Measurements from ENCODE around the gene BEGAIN. TPM values are rescaled to one million over a fixed set of nuclear protein-coding genes. Genes with fewer than 3 reads are reported as not detected.

The BEGAIN gene
- total RNA-seq, 3 donors from 2014 or later: 0.64 to 4.1 (median 2.0) TPM

DNA sequence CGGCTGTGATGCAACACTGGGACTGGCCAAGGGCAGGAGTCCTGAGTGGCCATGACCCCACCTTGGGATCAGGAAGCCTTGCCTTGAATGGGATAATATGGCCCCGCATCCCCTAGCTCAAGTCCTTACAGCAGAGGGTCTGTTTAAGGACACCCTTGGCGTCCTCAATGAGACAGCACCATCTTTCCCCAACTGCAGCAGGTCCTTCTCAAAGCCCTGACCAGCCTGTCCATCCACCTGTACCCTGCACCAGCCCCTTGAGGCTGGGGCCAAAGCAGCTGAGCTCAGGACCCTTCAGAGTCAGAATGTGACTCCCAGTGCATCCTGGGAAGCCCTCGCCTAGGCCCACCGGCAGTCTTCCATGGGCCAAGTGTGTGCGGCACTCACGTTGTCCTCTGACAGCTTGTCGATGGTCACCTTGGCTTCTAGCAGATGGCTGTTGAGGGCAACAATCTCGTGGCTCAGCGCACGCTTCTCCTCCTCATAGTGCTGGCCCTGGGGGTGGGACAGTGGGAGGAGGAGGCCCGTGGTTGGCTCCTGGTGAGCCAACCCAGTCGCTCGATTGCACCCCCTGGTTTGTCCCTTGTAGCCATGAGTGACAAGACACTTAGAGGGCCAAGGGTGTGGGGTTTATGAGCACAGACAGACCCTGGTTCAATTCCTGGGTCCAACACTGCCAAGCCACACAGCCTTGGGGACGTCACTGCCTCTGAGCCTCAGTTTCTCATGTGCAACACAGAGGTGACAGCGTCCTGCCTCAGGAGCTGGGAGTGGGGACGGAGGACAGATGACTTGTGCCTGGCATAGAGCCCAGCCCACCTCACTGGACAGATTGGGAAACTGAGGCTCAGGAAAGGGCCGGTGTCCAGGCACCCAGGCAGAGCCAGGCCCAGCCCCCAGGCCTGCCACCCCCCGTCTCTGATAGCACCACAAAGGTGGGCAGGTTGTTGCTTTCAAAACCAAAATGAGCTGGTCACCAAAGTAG lies 43.5 kb downstream of the BEGAIN start:
- Histone ChIP-seq H3K4me3 (no peak overlapping the region), H3K27me3 (no peaks in the 10 kb centered on the region), H3K27ac (no peak overlapping the region), H3K36me3 (no peaks in the 10 kb centered on the region), H3K9me3 (no peaks in the 10 kb centered on the region), H3K4me1 (no peaks in the 10 kb centered on the region)
- intact Hi-C loops (cut with DNase I; ENCODE audit: low total_unique reads): no loop called here
- TF ChIP-seq, protein P1, sequence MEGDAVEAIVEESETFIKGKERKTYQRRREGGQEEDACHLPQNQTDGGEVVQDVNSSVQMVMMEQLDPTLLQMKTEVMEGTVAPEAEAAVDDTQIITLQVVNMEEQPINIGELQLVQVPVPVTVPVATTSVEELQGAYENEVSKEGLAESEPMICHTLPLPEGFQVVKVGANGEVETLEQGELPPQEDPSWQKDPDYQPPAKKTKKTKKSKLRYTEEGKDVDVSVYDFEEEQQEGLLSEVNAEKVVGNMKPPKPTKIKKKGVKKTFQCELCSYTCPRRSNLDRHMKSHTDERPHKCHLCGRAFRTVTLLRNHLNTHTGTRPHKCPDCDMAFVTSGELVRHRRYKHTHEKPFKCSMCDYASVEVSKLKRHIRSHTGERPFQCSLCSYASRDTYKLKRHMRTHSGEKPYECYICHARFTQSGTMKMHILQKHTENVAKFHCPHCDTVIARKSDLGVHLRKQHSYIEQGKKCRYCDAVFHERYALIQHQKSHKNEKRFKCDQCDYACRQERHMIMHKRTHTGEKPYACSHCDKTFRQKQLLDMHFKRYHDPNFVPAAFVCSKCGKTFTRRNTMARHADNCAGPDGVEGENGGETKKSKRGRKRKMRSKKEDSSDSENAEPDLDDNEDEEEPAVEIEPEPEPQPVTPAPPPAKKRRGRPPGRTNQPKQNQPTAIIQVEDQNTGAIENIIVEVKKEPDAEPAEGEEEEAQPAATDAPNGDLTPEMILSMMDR (IDR thresholded peaks at IDR 0.05): no peak
- no peak for TF ChIP-seq POLR2A (IDR thresholded peaks at IDR 0.05)
- no peak for TF ChIP-seq POLR2AphosphoS5 (IDR thresholded peaks at IDR 0.05)
- no peak for DNase-seq (ENCODE audit: low spot score in 2 of 2)

DNA sequence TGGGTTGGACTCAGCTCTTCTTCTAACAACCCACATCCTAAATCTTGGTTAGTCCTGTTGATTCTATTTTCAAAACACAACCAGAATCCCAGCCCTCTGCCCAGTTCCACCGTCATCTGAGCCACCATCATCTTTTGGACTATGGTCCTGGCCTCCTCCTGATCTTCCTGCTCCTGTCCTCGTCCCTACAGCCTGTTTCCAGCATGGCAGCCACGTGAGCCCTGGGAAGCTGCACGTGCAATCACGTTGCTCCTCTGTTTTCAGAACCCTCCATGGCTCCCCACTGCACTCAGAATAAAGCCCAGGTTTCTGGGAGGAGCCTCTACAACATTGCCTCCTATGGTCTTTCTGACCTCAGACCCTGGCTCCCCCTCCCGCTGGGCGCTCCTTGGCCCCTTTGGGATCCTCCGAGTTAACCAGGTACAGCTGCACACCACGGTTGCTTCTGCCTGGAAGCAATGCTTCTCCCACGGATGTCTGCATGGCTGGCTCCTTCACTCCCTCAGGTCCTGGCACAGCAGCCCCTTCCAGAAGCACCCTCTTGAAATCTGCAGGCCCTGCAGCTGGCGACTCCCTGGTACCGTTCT lies 44.5 kb downstream of the BEGAIN start:
- no peak for DNase-seq (ENCODE audit: low spot score in 2 of 2)
- Histone ChIP-seq H3K4me3 (no peak overlapping the region), H3K36me3 (no peaks in the 10 kb centered on the region), H3K27ac (no peak overlapping the region), H3K27me3 (no peaks in the 10 kb centered on the region), H3K9me3 (no peaks in the 10 kb centered on the region), H3K4me1 (no peaks in the 10 kb centered on the region)
- TF ChIP-seq, protein P1 (IDR thresholded peaks at IDR 0.05): no peak
- TF ChIP-seq POLR2A (IDR thresholded peaks at IDR 0.05) (no peak), POLR2AphosphoS5 (IDR thresholded peaks at IDR 0.05) (no peak)
- intact Hi-C loops (cut with DNase I; ENCODE audit: low total_unique reads): no loop called here

DNA sequence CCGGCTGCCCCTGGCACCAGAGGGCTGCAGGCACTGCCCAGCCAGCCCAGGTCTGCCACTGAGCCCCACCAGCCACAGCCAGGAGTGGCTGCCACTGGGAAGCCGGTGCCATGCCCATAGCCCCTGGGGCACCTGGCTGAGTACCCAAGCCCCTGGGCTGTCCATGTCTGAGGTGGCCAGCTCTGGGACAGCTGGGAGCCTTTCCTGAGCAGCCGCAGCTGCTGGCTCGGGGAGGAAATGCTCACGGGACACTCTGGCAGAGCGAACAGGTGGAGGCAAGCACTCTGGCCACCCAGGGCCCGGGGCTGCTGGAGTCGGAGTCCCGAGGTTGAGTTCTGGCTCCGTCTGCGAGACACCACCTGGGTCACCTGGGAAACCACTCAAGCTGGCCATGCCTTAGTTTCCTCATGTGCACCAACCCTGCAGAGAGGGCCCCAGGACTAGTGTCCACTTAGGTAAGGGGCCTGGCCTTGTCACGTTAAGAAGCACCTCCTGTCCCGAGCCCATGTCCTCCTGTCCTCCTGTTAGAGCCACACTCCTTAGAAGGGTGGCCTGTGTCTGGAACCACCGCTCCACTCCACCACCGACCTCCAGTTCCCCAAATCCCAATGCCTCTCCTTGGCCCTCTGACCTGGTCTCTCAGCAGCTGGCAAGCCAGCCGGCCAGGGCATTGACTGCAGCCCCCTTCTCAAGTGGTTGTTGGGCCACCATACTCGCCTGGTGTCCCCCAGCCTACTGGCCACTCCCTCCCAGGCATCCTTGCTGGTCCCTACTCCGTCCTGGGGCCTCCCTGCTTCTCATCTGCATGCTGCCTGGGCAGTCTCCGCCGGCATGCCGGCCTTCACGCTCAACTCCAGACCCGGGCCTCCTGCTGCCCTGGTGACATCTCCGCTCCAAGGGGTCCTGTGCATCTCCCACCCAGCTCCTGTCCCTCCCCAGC lies 45.3 kb downstream of the BEGAIN start:
- no peak for DNase-seq (ENCODE audit: low spot score in 2 of 2)

GRCh38 chr14:100540926-100541620 lies 46.1 kb downstream of the BEGAIN start:
- TF ChIP-seq, protein P1 (IDR thresholded peaks at IDR 0.05): no peak
- TF ChIP-seq POLR2AphosphoS5 (IDR thresholded peaks at IDR 0.05): no peak
- no peak for TF ChIP-seq POLR2A (IDR thresholded peaks at IDR 0.05)
- intact Hi-C loops (cut with DNase I; ENCODE audit: low total_unique reads): no loop called here
- no peaks in the 10 kb centered on the region for H3K9me3 ChIP-seq
- H3K27ac ChIP-seq: peak overlapping the region in 1 of 2 donors; percentile 2
- H3K4me1 ChIP-seq: no peaks in the 10 kb centered on the region
- no peak overlapping the region for H3K4me3 ChIP-seq
- H3K36me3 ChIP-seq: no peaks in the 10 kb centered on the region
- DNase-seq (ENCODE audit: low spot score in 2 of 2): no peak
- H3K27me3 ChIP-seq: no peaks in the 10 kb centered on the region

More for the DNA sequence above, 45.3 kb downstream of the BEGAIN start:
- Histone ChIP-seq H3K27ac (peak overlapping the region in 1 of 2 donors; percentile 2), H3K27me3 (no peaks in the 10 kb centered on the region), H3K36me3 (no peaks in the 10 kb centered on the region), H3K4me1 (no peaks in the 10 kb centered on the region), H3K4me3 (no peak overlapping the region), H3K9me3 (no peaks in the 10 kb centered on the region)
- TF ChIP-seq, protein P1 (IDR thresholded peaks at IDR 0.05): no peak
- TF ChIP-seq POLR2A (IDR thresholded peaks at IDR 0.05): no peak
- no peak for TF ChIP-seq POLR2AphosphoS5 (IDR thresholded peaks at IDR 0.05)
- intact Hi-C loops (cut with DNase I; ENCODE audit: low total_unique reads): no loop called here

All from breast epithelium (tissue), 4 donors.